Measurements from ENCODE around the gene MOCOS. TPM values are rescaled to one million over a fixed set of nuclear protein-coding genes. Genes with fewer than 3 reads are reported as not detected.

Gene MOCOS
- total and polyA plus RNA-seq, 11 donors = 0.07 to 1.0 (median 0.26) TPM

GRCh38 chr18:36153203-36153602, 34.1 kb upstream of the MOCOS start:
- H3K36me3 ChIP-seq = peaks cover 0 to 100% (median 95%) of the 10 kb centered on the region in 9 donors
- TF ChIP-seq CTCF (IDR thresholded peaks at IDR 0.05) (no peak), POLR2A (IDR thresholded peaks at IDR 0.05) (no peak)
- intact Hi-C loops (cut with DNase I) = no loop called here
- H3K4me1 ChIP-seq = peaks cover 0 to 6% (median 0%) of the 10 kb centered on the region in 12 donors
- DNase-seq (no peak), ATAC-seq (no peak)
- H3K27me3 ChIP-seq = no peaks in the 10 kb centered on the region
- no peak overlapping the region for H3K4me3 ChIP-seq
- 75 to 87% (median 81%) methylated on average over 4 of the region's 4 CpGs for WGBS, 4 donors
- peak overlapping the region in 1 of 12 donors; percentile 47 for H3K27ac ChIP-seq
- no peaks in the 10 kb centered on the region for H3K9me3 ChIP-seq

GRCh38 chr18:36153771-36154170, 33.5 kb upstream of the MOCOS start:
- peaks cover 0 to 6% (median 0%) of the 10 kb centered on the region in 12 donors for H3K4me1 ChIP-seq
- H3K36me3 ChIP-seq = peaks cover 0 to 100% (median 95%) of the 10 kb centered on the region in 9 donors
- ATAC-seq = no peak
- no peak for DNase-seq
- TF ChIP-seq POLR2A (IDR thresholded peaks at IDR 0.05) (no peak), CTCF (IDR thresholded peaks at IDR 0.05) (no peak)
- H3K27ac ChIP-seq = no peak overlapping the region
- H3K4me3 ChIP-seq = no peak overlapping the region
- H3K9me3 ChIP-seq = no peaks in the 10 kb centered on the region
- 69 to 81% (median 71%) methylated on average over 2 of the region's 2 CpGs for WGBS, 4 donors
- H3K27me3 ChIP-seq = no peaks in the 10 kb centered on the region
- intact Hi-C loops (cut with DNase I) = no loop called here

GRCh38 chr18:36155851-36156757, 31.2 kb upstream of the MOCOS start:
- ATAC-seq (no peak), DNase-seq (no peak)
- Histone ChIP-seq H3K36me3 (peaks cover 0 to 100% (median 95%) of the 10 kb centered on the region in 9 donors), H3K9me3 (no peaks in the 10 kb centered on the region), H3K4me1 (peaks cover 0 to 6% (median 0%) of the 10 kb centered on the region in 12 donors), H3K4me3 (no peak overlapping the region), H3K27me3 (no peaks in the 10 kb centered on the region), H3K27ac (no peak overlapping the region)
- TF ChIP-seq POLR2A (IDR thresholded peaks at IDR 0.05) = no peak
- no peak for TF ChIP-seq CTCF (IDR thresholded peaks at IDR 0.05)
- intact Hi-C loops (cut with DNase I) = no loop called here
- WGBS, 4 donors = 91 to 96% (median 94%) methylated on average over 7 of the region's 7 CpGs

- Histone ChIP-seq H3K4me1 (peaks cover 0 to 6% (median 0%) of the 10 kb centered on the region in 12 donors), H3K4me3 (no peak overlapping the region), H3K36me3 (peaks cover 0 to 100% (median 97%) of the 10 kb centered on the region in 9 donors), H3K27ac (no peak overlapping the region), H3K27me3 (no peaks in the 10 kb centered on the region), H3K9me3 (no peaks in the 10 kb centered on the region)
- ATAC-seq (no peak), DNase-seq (no peak)
- TF ChIP-seq POLR2A (IDR thresholded peaks at IDR 0.05) (no peak), CTCF (IDR thresholded peaks at IDR 0.05) (no peak)
- intact Hi-C loops (cut with DNase I) = no loop called here
Observed at GRCh38 chr18:36157441-36157840, 29.9 kb upstream of the MOCOS start.
